Measurements from ENCODE around the gene CHIC2.

GRCh38 chr4:54064317-54065111 is at the start of gene CHIC2:
- TF ChIP-seq PRRX2 (CRISPR knock-in tag; IDR thresholded peaks at IDR 0.05) (no peak), ATF2 (CRISPR knock-in tag; IDR thresholded peaks at IDR 0.05; ENCODE audit: borderline replicate concordance, low read depth) (no peak), NFATC4 (CRISPR knock-in tag; IDR thresholded peaks at IDR 0.05) (no peak), ZNF416 (CRISPR knock-in tag; IDR thresholded peaks at IDR 0.05) (no peak), TEAD1 (CRISPR knock-in tag; IDR thresholded peaks at IDR 0.05) (peak; percentile 40; the same call in 1 of the 2 replicates), RORB (CRISPR knock-in tag; IDR thresholded peaks at IDR 0.05) (no peak), SP1 (CRISPR knock-in tag; conservative IDR thresholded peaks at IDR 0.05) (peak; percentile 44; the same call in 1 of the 2 replicates), NR2C2 (CRISPR knock-in tag; IDR thresholded peaks at IDR 0.05) (no peak), ZNF232 (CRISPR knock-in tag; IDR thresholded peaks at IDR 0.05) (no peak), FOXJ3 (CRISPR knock-in tag; IDR thresholded peaks at IDR 0.05; ENCODE audit: borderline replicate concordance) (no peak), ESRRA (CRISPR knock-in tag; IDR thresholded peaks at IDR 0.05; ENCODE audit: borderline replicate concordance) (no peak)
- TF ChIP-seq, protein P1, sequence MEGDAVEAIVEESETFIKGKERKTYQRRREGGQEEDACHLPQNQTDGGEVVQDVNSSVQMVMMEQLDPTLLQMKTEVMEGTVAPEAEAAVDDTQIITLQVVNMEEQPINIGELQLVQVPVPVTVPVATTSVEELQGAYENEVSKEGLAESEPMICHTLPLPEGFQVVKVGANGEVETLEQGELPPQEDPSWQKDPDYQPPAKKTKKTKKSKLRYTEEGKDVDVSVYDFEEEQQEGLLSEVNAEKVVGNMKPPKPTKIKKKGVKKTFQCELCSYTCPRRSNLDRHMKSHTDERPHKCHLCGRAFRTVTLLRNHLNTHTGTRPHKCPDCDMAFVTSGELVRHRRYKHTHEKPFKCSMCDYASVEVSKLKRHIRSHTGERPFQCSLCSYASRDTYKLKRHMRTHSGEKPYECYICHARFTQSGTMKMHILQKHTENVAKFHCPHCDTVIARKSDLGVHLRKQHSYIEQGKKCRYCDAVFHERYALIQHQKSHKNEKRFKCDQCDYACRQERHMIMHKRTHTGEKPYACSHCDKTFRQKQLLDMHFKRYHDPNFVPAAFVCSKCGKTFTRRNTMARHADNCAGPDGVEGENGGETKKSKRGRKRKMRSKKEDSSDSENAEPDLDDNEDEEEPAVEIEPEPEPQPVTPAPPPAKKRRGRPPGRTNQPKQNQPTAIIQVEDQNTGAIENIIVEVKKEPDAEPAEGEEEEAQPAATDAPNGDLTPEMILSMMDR (IDR thresholded peaks at IDR 0.05) = no peak

All from WTC11 (cell line).